GM18873 (cell line): ENCODE results near the gene FCF1.

ENCODE experiments used
- ATAC-seq: cut with Tn5 transposase; IDR thresholded peaks from one replicate; pipeline ENCODE4 v1.9.1; 2021; ENCODE audit warnings: mild to moderate bottlenecking, moderate library complexity, moderate number of reproducible peaks; ENCODE audit not compliant: unreplicated experiment, low FRiP score

The FCF1 gene, protein sequence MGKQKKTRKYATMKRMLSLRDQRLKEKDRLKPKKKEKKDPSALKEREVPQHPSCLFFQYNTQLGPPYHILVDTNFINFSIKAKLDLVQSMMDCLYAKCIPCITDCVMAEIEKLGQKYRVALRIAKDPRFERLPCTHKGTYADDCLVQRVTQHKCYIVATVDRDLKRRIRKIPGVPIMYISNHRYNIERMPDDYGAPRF

GRCh38 chr14:74712499-74713394, at the start of gene FCF1, which contains the start of gene AREL1:
Gene FCF1 (plus strand): TSS chr14:74713144. CDS start chr14:74713198, 54 bp downstream.
Gene AREL1 (minus strand): TSS chr14:74713080. CDS start chr14:74685615, 27,465 bp downstream.
- ATAC-seq = peak; percentile 86

DNA sequence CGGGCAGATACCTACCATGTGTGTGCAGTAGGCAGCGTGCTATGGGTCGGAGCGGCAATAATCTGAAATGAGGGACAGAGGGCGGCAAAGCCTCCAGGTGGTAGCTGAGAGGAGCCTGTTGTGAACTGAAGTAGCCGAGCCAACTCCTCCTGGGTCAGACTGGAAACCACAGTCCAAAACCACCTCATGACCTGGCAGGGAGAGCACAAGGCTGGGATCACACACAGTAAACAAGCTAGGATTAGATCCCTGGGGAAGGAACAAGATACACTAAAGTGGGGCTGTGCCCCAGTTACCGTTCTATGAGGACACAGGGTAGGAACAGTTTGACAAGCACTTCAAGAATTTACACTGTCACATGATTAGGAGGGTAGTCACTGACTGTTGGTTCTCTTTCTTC, 49.1 kb upstream of the FCF1 start:
- no peak for ATAC-seq

- no peak for ATAC-seq
Measured at GRCh38 chr14:74664717-74665116, 48.2 kb upstream of the FCF1 start.

- no peak for ATAC-seq
Measured at GRCh38 chr14:74667758-74668157, 45.2 kb upstream of the FCF1 start.

DNA sequence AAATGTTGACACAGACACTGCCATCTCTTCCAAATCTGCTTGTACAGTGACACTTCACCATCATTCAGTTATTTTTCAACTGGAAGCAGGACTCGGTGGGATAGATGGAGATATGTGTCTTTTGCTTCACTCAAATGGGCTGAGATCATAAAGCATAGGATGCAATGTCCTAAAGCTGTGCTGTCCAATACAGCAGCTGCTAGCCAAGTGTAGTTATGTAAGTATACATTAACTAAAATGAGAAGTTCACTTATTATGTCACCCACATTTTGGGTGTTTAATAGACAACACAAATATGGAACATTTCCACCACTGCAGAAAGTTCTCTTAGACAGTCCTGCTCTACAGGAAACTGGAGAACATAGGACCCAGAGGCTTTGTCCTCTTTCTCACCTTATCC, 43.7 kb upstream of the FCF1 start:
- no peak for ATAC-seq

GRCh38 chr14:74669846-74670245, 43.1 kb upstream of the FCF1 start:
- no peak for ATAC-seq

GRCh38 chr14:74670726-74671411, 42.1 kb upstream of the FCF1 start:
- no peak for ATAC-seq

DNA sequence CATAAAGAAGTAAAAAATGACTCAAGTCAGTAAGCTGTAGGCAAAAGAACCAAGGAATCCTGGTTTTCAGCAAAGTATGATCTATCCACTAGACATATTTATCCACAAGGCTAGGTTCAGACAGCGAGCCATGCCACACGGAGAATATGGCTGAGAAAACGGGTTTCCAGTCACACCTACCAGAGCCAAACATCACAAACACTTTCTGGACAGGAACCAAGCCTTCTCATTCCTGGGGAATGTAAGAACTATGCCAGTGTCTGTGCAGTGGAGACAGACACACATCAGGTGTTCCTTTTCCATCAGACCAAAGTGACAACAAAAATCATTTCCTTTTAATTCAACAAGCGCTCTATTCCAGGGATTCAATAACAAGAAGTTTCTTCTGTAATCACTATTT, 41.2 kb upstream of the FCF1 start:
- no peak for ATAC-seq

DNA sequence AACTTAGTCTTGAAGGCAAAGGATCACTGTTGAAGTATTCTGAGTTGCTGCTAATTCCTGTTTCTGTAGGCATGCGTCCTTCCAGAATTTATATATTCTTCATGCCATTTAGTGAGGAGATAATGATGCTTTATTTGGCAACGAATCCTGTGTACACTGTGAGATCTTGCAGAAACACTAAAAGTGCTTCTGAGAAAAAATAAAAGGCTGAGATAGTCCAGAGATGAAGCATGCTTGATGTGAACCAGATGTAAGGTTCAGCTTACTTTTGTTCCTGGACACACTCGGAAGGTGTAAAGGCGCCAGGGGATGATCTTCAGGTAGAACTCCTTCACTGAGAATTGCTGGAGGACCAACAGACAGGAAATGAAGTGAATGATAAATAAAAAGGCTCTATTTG, 39.2 kb upstream of the FCF1 start:
- no peak for ATAC-seq

DNA sequence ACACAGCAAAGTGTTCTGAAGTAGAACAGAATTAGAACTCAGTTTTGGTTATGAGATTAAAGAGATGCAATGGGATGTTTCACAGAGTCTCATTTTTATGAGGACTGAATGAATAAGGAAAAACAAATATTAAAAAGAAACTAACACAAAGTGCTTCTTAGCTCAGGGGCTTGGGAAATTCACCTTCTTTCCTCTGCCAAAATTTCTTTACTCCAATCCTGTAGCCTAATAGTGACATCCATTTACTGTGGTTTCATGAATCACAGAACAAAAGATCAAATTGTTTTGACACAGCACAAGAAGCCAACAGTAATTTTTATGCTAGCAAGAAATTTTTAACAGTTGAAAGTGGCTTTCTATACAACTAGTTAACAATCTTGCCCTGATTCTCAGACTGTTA, 37.7 kb upstream of the FCF1 start:
- no peak for ATAC-seq

DNA sequence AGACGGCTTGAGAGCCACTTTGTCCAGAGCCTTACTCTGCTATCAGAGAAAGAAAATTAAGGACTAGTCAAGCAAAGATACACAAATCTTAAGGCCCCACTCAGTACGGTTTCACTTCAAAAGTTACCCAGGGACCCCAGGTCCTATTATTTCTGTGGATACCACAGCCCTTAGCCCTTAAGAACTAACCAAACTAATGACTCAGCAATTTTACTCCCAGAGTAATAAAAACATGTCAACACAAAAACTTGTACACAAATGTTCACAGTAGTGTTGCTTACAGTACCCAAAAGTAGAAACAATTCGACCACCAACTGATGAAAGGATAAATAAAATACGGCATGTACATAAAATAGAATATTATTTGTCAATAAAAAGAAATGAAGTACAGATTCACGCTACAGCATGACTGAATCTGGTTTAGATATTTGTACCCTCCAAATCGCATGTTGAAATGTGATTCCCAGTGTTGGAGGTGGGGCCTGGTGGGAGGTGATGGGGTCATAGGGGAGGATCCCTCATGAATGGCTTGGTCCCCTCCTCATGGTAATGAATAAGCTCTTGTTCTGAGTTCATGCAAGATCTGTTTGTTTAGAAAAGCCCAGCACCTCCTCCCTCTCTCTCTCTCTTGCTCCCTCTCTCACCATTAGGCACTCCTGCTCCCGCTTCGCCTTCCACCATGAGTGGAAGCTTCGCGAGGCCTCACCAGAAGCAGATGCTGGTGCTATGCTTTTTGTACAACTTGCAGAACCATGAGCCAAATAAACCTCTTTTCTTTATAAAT, 30.6 kb upstream of the FCF1 start:
- no peak for ATAC-seq

DNA sequence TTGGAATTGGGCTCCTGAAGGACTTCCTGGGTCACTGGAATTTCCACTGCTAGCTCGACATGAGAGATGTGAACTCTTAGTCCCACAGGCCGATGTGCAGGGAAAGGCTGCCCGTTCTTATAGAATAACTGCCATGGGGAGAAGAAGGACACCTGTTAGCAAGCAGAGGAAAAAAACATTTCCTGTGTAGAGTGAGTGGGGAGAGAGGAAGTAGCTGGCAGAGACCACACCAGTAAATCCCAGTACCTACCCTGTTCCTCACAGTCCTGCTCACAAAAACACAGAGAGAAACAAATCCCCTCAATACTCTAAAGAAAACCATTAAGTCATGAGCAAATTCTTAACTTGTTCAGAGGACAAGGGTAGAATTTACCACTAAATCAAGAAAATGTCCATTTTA, 29.5 kb upstream of the FCF1 start:
- no peak for ATAC-seq

DNA sequence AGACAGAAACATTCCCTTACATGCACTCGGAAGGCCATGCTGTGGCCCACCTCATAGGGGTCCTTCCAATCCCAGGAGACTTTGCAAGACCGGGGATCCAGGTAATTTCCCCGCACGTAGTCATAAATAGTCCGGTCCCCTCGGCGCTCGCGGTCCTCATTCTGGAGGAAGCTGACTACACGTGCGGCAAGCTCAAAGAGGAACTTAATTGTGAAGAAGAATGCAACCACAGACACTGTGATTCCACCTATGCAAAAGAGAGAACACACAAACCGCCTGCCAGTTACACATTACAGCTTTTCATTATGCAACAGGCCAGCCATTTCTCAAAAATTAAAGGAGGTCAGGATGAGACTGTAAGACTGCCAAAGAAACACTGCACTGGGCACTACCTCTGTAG, 28.5 kb upstream of the FCF1 start:
- no peak for ATAC-seq

- no peak for ATAC-seq
Measured at GRCh38 chr14:74685056-74685455, 27.9 kb upstream of the FCF1 start.

DNA sequence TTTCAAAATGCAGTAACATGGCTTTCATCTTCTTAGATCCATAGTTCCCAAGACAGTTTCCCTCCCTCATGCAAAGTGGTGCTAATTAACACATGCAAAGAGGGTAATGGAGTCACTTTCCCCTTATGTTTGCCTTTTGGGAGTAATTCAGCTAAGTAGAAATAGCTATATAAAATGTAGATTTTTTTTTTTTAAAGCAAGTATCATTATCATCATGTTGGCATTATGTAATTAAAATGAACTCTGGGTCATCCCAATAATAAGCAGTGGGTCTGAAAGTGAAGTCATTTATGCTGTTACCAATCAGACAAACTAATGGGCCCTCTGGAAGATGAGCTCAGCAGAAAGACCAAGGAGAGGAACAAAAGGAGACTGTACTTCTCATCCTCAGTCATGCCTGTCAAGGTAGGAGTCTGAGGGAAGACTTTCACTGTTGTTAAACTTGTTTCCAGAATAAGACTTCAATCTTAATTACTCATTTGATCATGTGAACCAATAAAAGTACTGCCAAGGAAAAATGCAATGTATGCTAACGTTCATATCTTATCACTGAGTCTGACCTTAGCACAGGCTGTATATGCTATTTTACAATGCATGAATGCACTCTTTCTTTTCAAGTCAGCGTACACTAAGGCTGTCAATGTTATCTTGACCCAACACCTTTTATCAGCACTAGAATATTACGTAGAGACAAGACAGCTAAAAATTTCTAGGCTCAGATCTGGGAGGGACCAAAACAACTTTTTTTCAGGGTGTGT, 26.8 kb upstream of the FCF1 start:
- ATAC-seq = no peak

GRCh38 chr14:74691456-74691855, 21.5 kb upstream of the FCF1 start:
- ATAC-seq = no peak

GRCh38 chr14:74693191-74693590, 19.8 kb upstream of the FCF1 start:
- no peak for ATAC-seq

DNA sequence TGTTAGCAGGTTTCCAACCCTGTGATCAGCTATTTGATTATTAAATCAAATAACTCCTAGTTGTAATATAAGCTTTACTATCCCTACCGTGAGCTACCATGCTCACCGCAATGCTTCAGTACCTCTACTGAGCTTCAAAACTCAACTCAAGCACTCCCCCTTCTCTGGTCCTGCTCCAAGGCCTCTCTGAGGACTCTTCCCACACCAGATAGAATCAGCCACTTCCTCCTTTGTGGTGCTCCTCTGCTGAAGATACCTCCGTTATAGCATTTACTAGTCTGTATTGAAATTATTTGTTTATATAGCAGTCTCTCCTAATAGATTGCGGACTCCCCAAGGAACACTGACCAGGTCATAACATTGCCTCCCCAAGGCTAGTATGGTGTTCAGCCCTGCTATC, 17.5 kb upstream of the FCF1 start:
- ATAC-seq = no peak

DNA sequence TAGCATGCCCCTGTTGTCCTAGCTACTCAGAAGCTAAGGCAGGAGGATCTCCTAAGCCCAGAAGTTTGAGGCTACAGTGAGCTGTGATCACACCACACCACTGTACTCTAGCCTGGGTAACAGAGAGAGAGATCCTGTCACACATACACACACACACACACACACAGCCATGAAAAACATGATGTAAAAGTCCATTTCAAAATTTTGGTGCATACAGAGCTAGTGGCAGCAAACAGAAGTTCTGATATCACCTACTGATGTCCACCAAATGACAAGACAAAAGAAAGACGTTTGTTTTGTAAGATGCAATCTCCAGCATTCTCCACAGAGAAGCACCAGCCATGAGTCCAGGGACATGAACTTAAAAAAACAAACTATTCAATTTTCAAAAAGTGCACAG, 15.9 kb upstream of the FCF1 start:
- ATAC-seq = no peak

- ATAC-seq = no peak
Measured at GRCh38 chr14:74697543-74697942, 15.4 kb upstream of the FCF1 start.
